Fibroblast of mammary gland (primary cell): ENCODE measurements around the gene TMEM117.
A peak's percentile ranks its signal among the peaks of the same experiment; 100 is the strongest.
"Not testable (repeated sequence)": the region's sequence is repeated elsewhere in the genome, so short reads cannot be mapped to it uniquely, and the experiment has no call there.

Source experiments
- DNase-seq: peaks from one replicate; pipeline ENCODE4 v3.0.0-alpha.2; 2010; ENCODE audit warnings: low read depth
- H3K4me3 ChIP-seq: 2 replicates; pipeline ENCODE4 v1.5.1; 2011; ENCODE audit warnings: low read depth, mild to moderate bottlenecking, low read length, moderate library complexity; ENCODE audit not compliant: control insufficient read depth
- CTCF ChIP-seq: conservative IDR thresholded peaks from 2 replicates; pipeline ENCODE4 v1.5.1; 2011; ENCODE audit warnings: low read depth, low read length, inconsistent platforms; ENCODE audit not compliant: control insufficient read depth, insufficient read depth

TMEM117 gene

GRCh38 chr12:44184499-44185206 lies 348.8 kb downstream of the TMEM117 start:
- H3K4me3 ChIP-seq = no peak overlapping the region
- TF ChIP-seq CTCF = no peak
- no peak for DNase-seq

DNA sequence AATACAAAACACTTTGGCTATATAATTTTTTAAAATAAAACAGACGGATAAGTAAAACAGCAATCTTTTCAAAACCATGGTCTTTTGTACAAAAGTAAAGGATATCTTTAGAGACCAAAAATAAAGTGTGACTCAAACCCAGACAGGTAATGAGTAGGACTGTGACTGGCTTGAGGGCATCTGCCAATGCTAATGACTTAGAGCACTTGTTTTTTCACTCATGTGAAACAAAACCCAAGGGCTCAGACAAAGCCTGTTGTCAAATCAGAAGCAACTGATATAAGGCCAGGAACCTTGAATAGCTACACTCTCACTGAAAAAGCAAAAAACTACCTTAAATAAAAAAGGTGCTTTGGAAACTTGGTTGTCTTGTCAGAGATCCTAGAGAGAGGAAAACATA lies 357.4 kb downstream of the TMEM117 start:
- no peak for TF ChIP-seq CTCF
- no peak for DNase-seq

GRCh38 chr12:44195719-44196118 lies 359.8 kb downstream of the TMEM117 start:
- H3K4me3 ChIP-seq, DNase-seq: not testable (repeated sequence)

More for the DNA sequence above, 357.4 kb downstream of the TMEM117 start:
- H3K4me3 ChIP-seq = no peak overlapping the region

- no peak for DNase-seq
- no peak overlapping the region for H3K4me3 ChIP-seq
- TF ChIP-seq CTCF = no peak
Observed at GRCh38 chr12:44206045-44206444, 370.2 kb downstream of the TMEM117 start.

GRCh38 chr12:44217146-44217883 lies 381.4 kb downstream of the TMEM117 start:
- no peak for DNase-seq
- no peak for TF ChIP-seq CTCF
- H3K4me3 ChIP-seq = no peak overlapping the region

GRCh38 chr12:44223736-44224135 lies 387.9 kb downstream of the TMEM117 start:
- TF ChIP-seq CTCF = no peak
- H3K4me3 ChIP-seq = no peak overlapping the region

GRCh38 chr12:44224399-44225148 lies 388.7 kb downstream of the TMEM117 start:
- TF ChIP-seq CTCF = no peak
- DNase-seq = peak; percentile 4

More at GRCh38 chr12:44223736-44224135, 387.9 kb downstream of the TMEM117 start:
- DNase-seq = no peak

More at GRCh38 chr12:44224399-44225148, 388.7 kb downstream of the TMEM117 start:
- H3K4me3 ChIP-seq = no peak overlapping the region
